Measurements from ENCODE around the gene SLC7A11. TPM values are rescaled to one million over a fixed set of nuclear protein-coding genes. Genes with fewer than 3 reads are reported as not detected.

SLC7A11 gene
- total and polyA plus RNA-seq, 2 experiments from 2014 or later, result 5.1 to 24.3 TPM

- H3K4me3 ChIP-seq, result no peak overlapping the region
- no peak overlapping the region for H2AFZ ChIP-seq
- H4K20me1 ChIP-seq (ENCODE audit: insufficient read depth, poor library complexity, severe bottlenecking), result no peaks in the 10 kb centered on the region
- no peak for TF ChIP-seq CTCF (IDR thresholded peaks at IDR 0.05; ENCODE audit: poor library complexity)
- TF ChIP-seq EZH2phosphoT487 (IDR thresholded peaks at IDR 0.05; ENCODE audit: low read depth, severe bottlenecking, unreplicated experiment), result no peak
- H3K9me3 ChIP-seq (ENCODE audit: low read depth), result no peaks in the 10 kb centered on the region
- no peak overlapping the region for H3K27ac ChIP-seq
- H3K36me3 ChIP-seq (replicated peaks; ENCODE audit: insufficient read depth, low read depth), result no peaks in the 10 kb centered on the region
- H3K4me2 ChIP-seq, result no peak overlapping the region
- WGBS (ENCODE audit: low lambda C conversion rate, missing lambda C conversion rate), result 83% methylated on average over 2 of the region's 2 CpGs
- H3K79me2 ChIP-seq, result no peaks in the 10 kb centered on the region
- no peaks in the 10 kb centered on the region for H3K9me2 ChIP-seq (replicated peaks; ENCODE audit: insufficient read depth)
- H3K27me3 ChIP-seq, result no peaks in the 10 kb centered on the region
- no peak for DNase-seq (ENCODE audit: low spot score)
- no peaks in the 10 kb centered on the region for H3K4me1 ChIP-seq (ENCODE audit: insufficient read depth)
These were observed 13.0 kb downstream of the SLC7A11 start for GRCh38 chr4:138229160-138229559.

DNA sequence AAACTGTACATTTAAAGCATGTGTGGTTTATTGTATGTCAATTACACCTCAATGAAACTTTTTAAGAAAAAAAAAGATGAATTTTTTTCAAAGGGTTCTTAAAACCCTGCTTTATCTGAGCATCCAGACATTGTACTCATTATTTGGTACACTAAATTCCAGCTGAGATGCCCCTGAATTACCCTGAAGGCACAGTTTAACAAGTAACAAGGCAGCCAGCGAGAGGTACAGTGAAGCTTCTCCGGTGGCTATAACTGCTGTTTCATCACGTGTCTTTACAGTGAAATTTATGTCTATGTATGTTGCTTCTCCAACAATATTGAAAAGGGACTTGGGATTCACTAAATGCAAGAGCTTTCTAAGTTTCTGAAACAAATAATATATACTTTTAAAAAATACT lies 15.8 kb downstream of the SLC7A11 start:
- WGBS (ENCODE audit: low lambda C conversion rate, missing lambda C conversion rate), result 54% methylated on average over 3 of the region's 3 CpGs
- H3K27me3 ChIP-seq, result no peaks in the 10 kb centered on the region

DNA sequence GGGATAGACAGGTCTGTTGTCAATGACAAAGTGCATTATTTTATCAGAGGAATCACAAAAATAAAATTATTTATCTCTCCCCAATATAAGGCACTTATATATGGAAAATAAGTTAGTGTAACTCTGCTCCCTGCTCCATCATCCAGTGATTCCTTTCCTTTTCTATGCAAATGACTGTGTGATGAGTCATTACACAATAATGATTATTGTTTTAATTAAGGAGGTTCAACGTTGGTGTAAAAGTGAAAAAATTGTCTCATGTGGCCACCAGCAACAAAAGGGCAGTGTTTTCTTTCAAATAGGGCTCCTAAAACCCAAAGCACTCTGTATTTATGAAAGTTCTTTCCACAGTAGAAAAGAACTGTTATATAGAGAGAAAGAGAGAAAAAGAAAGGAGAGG lies 16.7 kb downstream of the SLC7A11 start:
- H3K9me2 ChIP-seq (replicated peaks; ENCODE audit: insufficient read depth), result no peaks in the 10 kb centered on the region
- TF ChIP-seq EZH2phosphoT487 (IDR thresholded peaks at IDR 0.05; ENCODE audit: low read depth, severe bottlenecking, unreplicated experiment), result no peak
- TF ChIP-seq EZH2 (IDR thresholded peaks at IDR 0.05; ENCODE audit: borderline replicate concordance), result no peak
- TF ChIP-seq CTCF (IDR thresholded peaks at IDR 0.05; ENCODE audit: poor library complexity), result no peak
- H3K27ac ChIP-seq, result no peak overlapping the region
- no peak overlapping the region for H2AFZ ChIP-seq
- DNase-seq (ENCODE audit: low spot score), result no peak
- no peaks in the 10 kb centered on the region for H3K36me3 ChIP-seq (replicated peaks; ENCODE audit: insufficient read depth, low read depth)
- H3K4me1 ChIP-seq (ENCODE audit: insufficient read depth), result no peaks in the 10 kb centered on the region
- no peaks in the 10 kb centered on the region for H3K9me3 ChIP-seq (ENCODE audit: low read depth)
- H3K79me2 ChIP-seq, result no peaks in the 10 kb centered on the region
- WGBS (ENCODE audit: low lambda C conversion rate, missing lambda C conversion rate), result 25% methylated on average over 1 of the region's 1 CpG
- no peak overlapping the region for H3K4me3 ChIP-seq
- no peak overlapping the region for H3K4me2 ChIP-seq
- no peaks in the 10 kb centered on the region for H3K27me3 ChIP-seq
- H4K20me1 ChIP-seq (ENCODE audit: insufficient read depth, poor library complexity, severe bottlenecking), result no peaks in the 10 kb centered on the region

More for the DNA sequence above, 15.8 kb downstream of the SLC7A11 start:
- H3K9me3 ChIP-seq (ENCODE audit: low read depth), result no peaks in the 10 kb centered on the region
- no peaks in the 10 kb centered on the region for H3K36me3 ChIP-seq (replicated peaks; ENCODE audit: insufficient read depth, low read depth)
- H2AFZ ChIP-seq, result no peak overlapping the region
- H3K79me2 ChIP-seq, result no peaks in the 10 kb centered on the region
- H3K4me1 ChIP-seq (ENCODE audit: insufficient read depth), result no peaks in the 10 kb centered on the region
- H3K4me2 ChIP-seq, result no peak overlapping the region
- DNase-seq (ENCODE audit: low spot score), result no peak
- no peak overlapping the region for H3K4me3 ChIP-seq
- TF ChIP-seq EZH2phosphoT487 (IDR thresholded peaks at IDR 0.05; ENCODE audit: low read depth, severe bottlenecking, unreplicated experiment) (no peak), CTCF (IDR thresholded peaks at IDR 0.05; ENCODE audit: poor library complexity) (no peak), EZH2 (IDR thresholded peaks at IDR 0.05; ENCODE audit: borderline replicate concordance) (no peak)
- no peaks in the 10 kb centered on the region for H3K9me2 ChIP-seq (replicated peaks; ENCODE audit: insufficient read depth)
- H3K27ac ChIP-seq, result no peak overlapping the region
- H4K20me1 ChIP-seq (ENCODE audit: insufficient read depth, poor library complexity, severe bottlenecking), result no peaks in the 10 kb centered on the region

- Histone ChIP-seq H3K4me3 (no peak overlapping the region), H2AFZ (no peak overlapping the region), H3K79me2 (no peaks in the 10 kb centered on the region), H3K9me3 (ENCODE audit: low read depth) (no peaks in the 10 kb centered on the region), H4K20me1 (ENCODE audit: insufficient read depth, poor library complexity, severe bottlenecking) (no peaks in the 10 kb centered on the region), H3K4me1 (ENCODE audit: insufficient read depth) (no peaks in the 10 kb centered on the region), H3K4me2 (no peak overlapping the region), H3K27ac (no peak overlapping the region), H3K27me3 (no peaks in the 10 kb centered on the region), H3K36me3 (replicated peaks; ENCODE audit: insufficient read depth, low read depth) (no peaks in the 10 kb centered on the region), H3K9me2 (replicated peaks; ENCODE audit: insufficient read depth) (no peaks in the 10 kb centered on the region)
- DNase-seq (ENCODE audit: low spot score), result no peak
- no peak for TF ChIP-seq EZH2 (IDR thresholded peaks at IDR 0.05; ENCODE audit: borderline replicate concordance)
- no peak for TF ChIP-seq CTCF (IDR thresholded peaks at IDR 0.05; ENCODE audit: poor library complexity)
- no peak for TF ChIP-seq EZH2phosphoT487 (IDR thresholded peaks at IDR 0.05; ENCODE audit: low read depth, severe bottlenecking, unreplicated experiment)
These were observed 17.5 kb downstream of the SLC7A11 start for GRCh38 chr4:138224614-138225013.
